ENCODE data around the gene SMR3A. TPM values are rescaled to one million over a fixed set of nuclear protein-coding genes. Genes with fewer than 3 reads are reported as not detected.

The SMR3A gene
- total and polyA plus RNA-seq, 9 of the 15 experiments (the other 6 are each of a cell fraction or from before 2014, with no cell fraction given) = not detected

- H3K4me2 ChIP-seq (ENCODE audit: insufficient read depth, low read length) = no peak overlapping the region
- H3K4me3 ChIP-seq = no peak overlapping the region
- no TSS peak for BruUV-seq (replicated peaks)
- no peak for ATAC-seq
- H3K9me3 ChIP-seq (replicated peaks; ENCODE audit: control insufficient read depth, insufficient read depth, low read depth, low read length) = no peaks in the 10 kb centered on the region
- no peaks in the 10 kb centered on the region for H3K36me3 ChIP-seq (ENCODE audit: control insufficient read depth, insufficient read depth, low read length)
- DNase-seq (ENCODE audit: extremely low read depth in 1 of 4, low spot score in 3 of 4) = no peak
- no peaks in the 10 kb centered on the region for H3K9me1 ChIP-seq (ENCODE audit: control insufficient read depth, insufficient read depth, low read length)
- H3K27ac ChIP-seq (ENCODE audit: extremely low read depth, low read depth, low read length) = no peak overlapping the region
- H3K79me2 ChIP-seq (ENCODE audit: control insufficient read depth, insufficient read depth, low read length) = no peaks in the 10 kb centered on the region
- intact Hi-C loops (cut with micrococcal nuclease) (no loop called here), in situ Hi-C loops (cut with MboI) (no loop called here)
- no peak for TF ChIP-seq MEF2A (IDR thresholded peaks at IDR 0.05; ENCODE audit: control insufficient read depth, low read depth, low read length)
- no peak for TF ChIP-seq RFX7 (CRISPR knock-in tag; IDR thresholded peaks at IDR 0.05)
- no peak for TF ChIP-seq YY1 (IDR thresholded peaks at IDR 0.05; ENCODE audit: borderline replicate concordance in 1 of 3, control insufficient read depth in 1 of 3, extremely low read depth in 1 of 3, insufficient read depth in 3 of 3, insufficient read length in 1 of 3, insufficient replicate concordance in 2 of 3, low read depth in 1 of 3, low read length in 2 of 3)
- TF ChIP-seq RBM34 (IDR thresholded peaks at IDR 0.05; ENCODE audit: borderline replicate concordance, insufficient read depth, low read length) = no peak
- no peak for TF ChIP-seq ZFP91 (CRISPR knock-in tag; IDR thresholded peaks at IDR 0.05)
- TF ChIP-seq MAFK (IDR thresholded peaks at IDR 0.05; ENCODE audit: low read length) = no peak
- TF ChIP-seq POU5F1 (IDR thresholded peaks at IDR 0.05; ENCODE audit: borderline replicate concordance, low read depth, low read length, partially characterized antibody) = no peak
- no peak for TF ChIP-seq RFX1 (IDR thresholded peaks at IDR 0.05)
- TF ChIP-seq CBX1 (IDR thresholded peaks at IDR 0.05; ENCODE audit: low read depth) = no peak
- TF ChIP-seq DDX20 (tag; IDR thresholded peaks at IDR 0.05; ENCODE audit: low read depth) = no peak
- no peak for TF ChIP-seq THRAP3 (IDR thresholded peaks at IDR 0.05; ENCODE audit: borderline replicate concordance)
- no peak for TF ChIP-seq SNRNP70 (optimal IDR thresholded peaks at IDR 0.05; ENCODE audit: low read depth, low read length)
- no peak for TF ChIP-seq ZNF740 (CRISPR knock-in tag; IDR thresholded peaks at IDR 0.05)
- no peak for TF ChIP-seq ZNF740 (tag; IDR thresholded peaks at IDR 0.05)
- TF ChIP-seq ZSCAN32 (CRISPR knock-in tag; IDR thresholded peaks at IDR 0.05) = no peak
- TF ChIP-seq MYC (IDR thresholded peaks at IDR 0.05; ENCODE audit: low read depth, low read length) = no peak
- no peak for TF ChIP-seq MYC (CRISPR knock-in tag; IDR thresholded peaks at IDR 0.05; ENCODE audit: borderline replicate concordance, low read depth)
- no peak for TF ChIP-seq NUFIP1 (IDR thresholded peaks at IDR 0.05; ENCODE audit: partially characterized antibody)
- H2AFZ ChIP-seq (ENCODE audit: low read depth, low read length) = no peak overlapping the region
- no peaks in the 10 kb centered on the region for H4K20me1 ChIP-seq (replicated peaks; ENCODE audit: control insufficient read depth, insufficient read depth, low read length)
- ChIA-PET POLR2A (no interaction called here), CTCF (ENCODE audit: low intra/inter-chr PET ratio) (no interaction called here)
- H3K9ac ChIP-seq (ENCODE audit: insufficient read depth in 1 of 2, low read depth in 2 of 2, low read length in 2 of 2) = no peak overlapping the region
- no peak for FAIRE-seq
- H3K27me3 ChIP-seq (ENCODE audit: control insufficient read depth in 2 of 2, insufficient read depth in 2 of 2, low read length in 2 of 2) = no peaks in the 10 kb centered on the region
- no peaks in the 10 kb centered on the region for H3K4me1 ChIP-seq (replicated peaks in 1 of 2; ENCODE audit: control insufficient read depth in 2 of 2, insufficient read depth in 2 of 2, low read length in 2 of 2)
These were observed 46.8 kb upstream of the SMR3A start for GRCh38 chr4:70313736-70314135.

Measured in K562 (cell line).